Coronary artery (tissue), 2 donors: ENCODE results near the gene ALS2.

Source experiments
- DNase-seq: peaks from one replicate; pipeline ENCODE4 v3.0.0-alpha.2; 2017; ENCODE audit warnings: low spot score
- H3K27ac ChIP-seq, 2 donors: fragments of 200-600 bp; sonication (generic); one replicate each; pipeline ENCODE4 v1.5.1; 2016 to 2019
- H3K4me3 ChIP-seq: fragments of 200-600 bp; sonication (generic); 2 replicates; pipeline ENCODE4 v1.5.1; 2016; ENCODE audit warnings: mild to moderate bottlenecking, moderate library complexity
- CTCF ChIP-seq: fragments of 200-600 bp; sonication (generic); IDR thresholded peaks from one replicate; pipeline ENCODE4 v1.5.1; 2019; ENCODE audit warnings: antibody characterized with exemption

ALS2 gene

GRCh38 chr2:201798252-201798913 is 17.6 kb upstream of the ALS2 start:
- H3K27ac ChIP-seq, result peak overlapping the region; percentile 33 to 77
- TF ChIP-seq CTCF, result no peak
- DNase-seq, result no peak
- no peak overlapping the region for H3K4me3 ChIP-seq

- H3K27ac ChIP-seq, result peak overlapping the region; percentile 33 to 77
- TF ChIP-seq CTCF, result no peak
- DNase-seq, result no peak
- no peak overlapping the region for H3K4me3 ChIP-seq
These were observed 16.6 kb upstream of the ALS2 start for GRCh38 chr2:201797175-201797840.

GRCh38 chr2:201796478-201796865 is 15.7 kb upstream of the ALS2 start:
- TF ChIP-seq CTCF, result no peak
- Histone ChIP-seq H3K4me3 (no peak overlapping the region), H3K27ac (no peak overlapping the region)
- DNase-seq, result no peak

GRCh38 chr2:201795607-201796477 is 15.1 kb upstream of the ALS2 start:
- TF ChIP-seq CTCF, result peak; percentile 57
- no peak for DNase-seq
- Histone ChIP-seq H3K4me3 (no peak overlapping the region), H3K27ac (no peak overlapping the region)

- Histone ChIP-seq H3K27ac (no peak overlapping the region), H3K4me3 (no peak overlapping the region)
- DNase-seq, result no peak
- TF ChIP-seq CTCF, result no peak
These were observed 13.6 kb upstream of the ALS2 start for GRCh38 chr2:201794294-201794693.

GRCh38 chr2:201793631-201794030 is 12.9 kb upstream of the ALS2 start:
- DNase-seq, result no peak
- no peak overlapping the region for H3K27ac ChIP-seq
- no peak overlapping the region for H3K4me3 ChIP-seq
- no peak for TF ChIP-seq CTCF
